HG03571 (cell line): ENCODE measurements around the gene ATP5IF1.

ENCODE experiments used
- ATAC-seq: cut with Tn5 transposase; IDR thresholded peaks from one replicate; pipeline ENCODE4 v1.9.1; 2021; ENCODE audit not compliant: unreplicated experiment

The ATP5IF1 gene

GRCh38 chr1:28236656-28237322 is 865 bp downstream of the ATP5IF1 start:
- no peak for ATAC-seq

- ATAC-seq: no peak
Observed at GRCh38 chr1:28239004-28239403, 3.1 kb downstream of the ATP5IF1 start.

- no peak for ATAC-seq
Observed at GRCh38 chr1:28240024-28240423, 4.1 kb downstream of the ATP5IF1 start.

GRCh38 chr1:28241638-28242241 is 5.8 kb downstream of the ATP5IF1 start:
- ATAC-seq: no peak

- ATAC-seq: no peak
Observed at GRCh38 chr1:28243685-28244311, 7.9 kb downstream of the ATP5IF1 start.

- ATAC-seq: no peak
Observed at GRCh38 chr1:28244549-28245251, 8.8 kb downstream of the ATP5IF1 start.

GRCh38 chr1:28246427-28246832 is 10.5 kb downstream of the ATP5IF1 start:
- no peak for ATAC-seq

GRCh38 chr1:28247612-28248272 is 11.8 kb downstream of the ATP5IF1 start:
- no peak for ATAC-seq

GRCh38 chr1:28248273-28249012 is 12.5 kb downstream of the ATP5IF1 start:
- no peak for ATAC-seq

GRCh38 chr1:28249013-28249865 is 13.3 kb downstream of the ATP5IF1 start:
- no peak for ATAC-seq

- ATAC-seq: no peak
Observed at GRCh38 chr1:28249866-28250295, 14.0 kb downstream of the ATP5IF1 start.

- ATAC-seq: no peak
Observed at GRCh38 chr1:28256197-28256827, 20.4 kb downstream of the ATP5IF1 start.

- no peak for ATAC-seq
Observed at GRCh38 chr1:28257736-28258135, 21.8 kb downstream of the ATP5IF1 start.

- no peak for ATAC-seq
Observed at GRCh38 chr1:28258628-28259251, 22.8 kb downstream of the ATP5IF1 start.

- ATAC-seq: peak; percentile 86
Observed at GRCh38 chr1:28259252-28259933, 23.5 kb downstream of the ATP5IF1 start, which contains the start of gene SESN2. Gene SESN2 (plus strand): TSS chr1:28259518. CDS start chr1:28259848, 330 bp downstream.

GRCh38 chr1:28259934-28260802 is 24.2 kb downstream of the ATP5IF1 start:
- no peak for ATAC-seq

GRCh38 chr1:28260803-28261174 is 24.9 kb downstream of the ATP5IF1 start:
- no peak for ATAC-seq
